ENCODE data around the gene NR6A1.
A peak's percentile ranks its signal among the peaks of the same experiment; 100 is the strongest.

The NR6A1 gene

DNA sequence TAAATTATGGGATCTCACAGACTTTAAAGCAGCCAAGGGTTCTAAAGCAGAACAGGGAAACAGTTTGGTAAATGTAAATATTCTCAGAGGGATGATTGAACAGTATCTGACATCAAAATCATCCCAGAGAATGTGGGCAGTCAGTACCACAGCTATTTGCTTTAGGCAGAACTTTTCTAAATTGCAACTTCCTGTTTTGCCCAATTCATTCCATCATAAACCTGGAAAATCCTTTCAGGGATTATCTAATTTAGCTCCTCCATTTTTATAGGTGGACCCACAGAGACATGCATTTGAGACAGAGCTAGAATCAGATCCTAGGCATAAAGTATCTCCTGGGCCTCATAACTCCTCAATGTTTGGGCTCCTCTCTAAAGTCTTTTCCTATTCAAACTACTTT lies 12.4 kb downstream of the NR6A1 start:
- Histone ChIP-seq H3K9ac (ENCODE audit: insufficient read length, low read depth) (no peak overlapping the region), H3K4me3 (ENCODE audit: insufficient read length, low read depth) (no peak overlapping the region), H3K4me1 (ENCODE audit: insufficient read depth, insufficient read length) (no peaks in the 10 kb centered on the region), H3K27me3 (ENCODE audit: insufficient read depth, insufficient read length) (no peaks in the 10 kb centered on the region), H3K36me3 (ENCODE audit: insufficient read depth, insufficient read length, low read length) (no peaks in the 10 kb centered on the region), H3K9me3 (ENCODE audit: insufficient read depth, low read length) (no peaks in the 10 kb centered on the region)
- DNase-seq (ENCODE audit: low read depth, low spot score), result no peak
- TF ChIP-seq SUZ12 (IDR thresholded peaks at IDR 0.05; ENCODE audit: extremely low read depth, insufficient read depth, insufficient read length), result no peak

DNA sequence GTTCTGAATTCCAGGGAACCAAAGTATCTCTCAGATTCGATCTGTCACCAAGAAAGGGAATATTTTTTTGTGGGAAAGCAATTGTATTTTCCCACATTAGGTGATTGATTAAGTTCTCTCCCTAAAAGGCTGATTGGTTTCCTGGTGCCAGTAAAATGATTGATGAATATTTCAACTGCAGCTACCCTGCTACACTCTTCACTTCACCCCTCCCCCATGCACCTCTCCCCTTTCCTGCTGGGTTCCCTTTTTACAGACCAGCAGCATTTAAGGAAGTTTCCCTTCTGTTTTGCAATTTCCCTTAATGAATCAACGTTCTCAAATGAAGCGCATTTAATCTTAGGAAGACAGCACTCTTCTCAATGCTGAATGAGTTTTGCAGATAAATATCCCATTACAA lies 13.1 kb downstream of the NR6A1 start:
- H3K27me3 ChIP-seq (ENCODE audit: insufficient read depth, insufficient read length), result no peaks in the 10 kb centered on the region
- DNase-seq (ENCODE audit: low read depth, low spot score), result no peak
- no peaks in the 10 kb centered on the region for H3K9me3 ChIP-seq (ENCODE audit: insufficient read depth, low read length)
- H3K9ac ChIP-seq (ENCODE audit: insufficient read length, low read depth), result peak overlapping the region; percentile 21
- H3K4me3 ChIP-seq (ENCODE audit: insufficient read length, low read depth), result no peak overlapping the region
- H3K36me3 ChIP-seq (ENCODE audit: insufficient read depth, insufficient read length, low read length), result no peaks in the 10 kb centered on the region
- TF ChIP-seq YY1 (IDR thresholded peaks at IDR 0.05; ENCODE audit: insufficient read depth, insufficient read length), result no peak
- TF ChIP-seq SUZ12 (IDR thresholded peaks at IDR 0.05; ENCODE audit: extremely low read depth, insufficient read depth, insufficient read length), result no peak
- TF ChIP-seq ZNF274 (IDR thresholded peaks at IDR 0.05; ENCODE audit: low read depth, low read length), result no peak
- no peaks in the 10 kb centered on the region for H3K4me1 ChIP-seq (ENCODE audit: insufficient read depth, insufficient read length)

DNA sequence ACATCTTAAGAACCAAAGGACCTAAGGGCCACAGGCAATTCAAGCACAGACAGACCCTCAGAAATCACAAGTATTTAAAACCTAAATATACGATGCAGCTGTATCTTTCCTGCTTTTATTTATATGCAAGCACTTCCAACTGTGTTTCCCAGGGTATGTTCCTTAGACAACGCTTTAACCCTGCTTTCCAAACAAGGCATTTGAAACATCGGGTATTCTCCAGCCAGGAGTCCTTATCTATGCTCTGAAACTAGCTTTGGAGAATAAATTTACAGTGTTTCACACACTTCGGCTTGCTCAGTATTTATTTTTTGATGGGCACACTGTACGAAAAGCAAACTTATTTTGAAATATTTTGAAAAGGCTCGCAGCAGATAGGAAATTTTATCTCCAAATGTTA lies 13.5 kb downstream of the NR6A1 start:
- Histone ChIP-seq H3K27me3 (ENCODE audit: insufficient read depth, insufficient read length) (no peaks in the 10 kb centered on the region), H3K9me3 (ENCODE audit: insufficient read depth, low read length) (no peaks in the 10 kb centered on the region), H3K4me3 (ENCODE audit: insufficient read length, low read depth) (no peak overlapping the region), H3K9ac (ENCODE audit: insufficient read length, low read depth) (no peak overlapping the region), H3K4me1 (ENCODE audit: insufficient read depth, insufficient read length) (no peaks in the 10 kb centered on the region), H3K36me3 (ENCODE audit: insufficient read depth, insufficient read length, low read length) (no peaks in the 10 kb centered on the region)
- DNase-seq (ENCODE audit: low read depth, low spot score), result no peak
- TF ChIP-seq ZNF274 (IDR thresholded peaks at IDR 0.05; ENCODE audit: low read depth, low read length) (no peak), YY1 (IDR thresholded peaks at IDR 0.05; ENCODE audit: insufficient read depth, insufficient read length) (no peak), SUZ12 (IDR thresholded peaks at IDR 0.05; ENCODE audit: extremely low read depth, insufficient read depth, insufficient read length) (no peak)

DNA sequence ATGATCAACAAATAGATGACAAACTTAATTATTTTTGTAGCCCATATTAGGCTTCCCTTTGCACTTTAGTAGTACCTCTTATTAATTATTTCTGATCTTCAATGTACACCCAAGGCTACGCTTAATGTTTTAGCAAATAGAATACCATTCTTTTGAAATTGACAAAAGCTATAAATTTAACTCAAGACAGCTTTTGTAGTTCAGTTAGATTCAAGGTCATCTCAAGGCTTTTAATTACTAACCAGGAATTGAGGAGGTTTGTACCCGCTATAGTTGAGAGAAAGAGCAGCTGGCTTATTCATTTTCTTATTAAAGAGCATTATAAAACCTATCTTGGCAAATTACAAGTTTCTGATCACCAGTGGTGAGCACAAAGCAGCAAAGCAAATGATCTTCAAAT lies 15.1 kb downstream of the NR6A1 start:
- no peak for DNase-seq (ENCODE audit: low read depth, low spot score)
- Histone ChIP-seq H3K36me3 (ENCODE audit: insufficient read depth, insufficient read length, low read length) (no peaks in the 10 kb centered on the region), H3K9me3 (ENCODE audit: insufficient read depth, low read length) (no peaks in the 10 kb centered on the region), H3K9ac (ENCODE audit: insufficient read length, low read depth) (no peak overlapping the region), H3K4me3 (ENCODE audit: insufficient read length, low read depth) (no peak overlapping the region), H3K4me1 (ENCODE audit: insufficient read depth, insufficient read length) (no peaks in the 10 kb centered on the region), H3K27me3 (ENCODE audit: insufficient read depth, insufficient read length) (no peaks in the 10 kb centered on the region)
- TF ChIP-seq ZNF274 (IDR thresholded peaks at IDR 0.05; ENCODE audit: low read depth, low read length), result no peak
- no peak for TF ChIP-seq SUZ12 (IDR thresholded peaks at IDR 0.05; ENCODE audit: extremely low read depth, insufficient read depth, insufficient read length)
- no peak for TF ChIP-seq YY1 (IDR thresholded peaks at IDR 0.05; ENCODE audit: insufficient read depth, insufficient read length)

DNA sequence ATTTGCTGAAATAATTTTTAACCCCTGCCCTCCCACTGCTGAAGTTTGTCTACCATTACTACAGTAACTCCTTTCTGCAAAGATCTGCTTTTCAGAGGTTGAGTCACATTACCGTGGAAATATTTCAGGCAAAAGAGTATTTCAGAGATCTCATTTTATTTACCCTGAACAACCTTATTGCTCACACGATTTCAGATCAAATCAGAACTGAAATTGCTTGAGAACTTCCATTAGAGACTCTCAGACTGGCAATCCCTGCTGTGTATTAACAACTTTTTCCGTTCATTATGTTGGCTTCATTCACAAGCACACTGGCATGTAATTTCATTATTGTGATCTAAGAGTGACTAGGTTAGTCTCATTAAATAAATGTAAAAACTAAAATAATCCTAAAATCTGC lies 16.1 kb downstream of the NR6A1 start:
- Histone ChIP-seq H3K4me3 (ENCODE audit: insufficient read length, low read depth) (no peak overlapping the region), H3K9me3 (ENCODE audit: insufficient read depth, low read length) (no peaks in the 10 kb centered on the region), H3K9ac (ENCODE audit: insufficient read length, low read depth) (no peak overlapping the region), H3K4me1 (ENCODE audit: insufficient read depth, insufficient read length) (no peaks in the 10 kb centered on the region), H3K36me3 (ENCODE audit: insufficient read depth, insufficient read length, low read length) (no peaks in the 10 kb centered on the region), H3K27me3 (ENCODE audit: insufficient read depth, insufficient read length) (no peaks in the 10 kb centered on the region)
- TF ChIP-seq SUZ12 (IDR thresholded peaks at IDR 0.05; ENCODE audit: extremely low read depth, insufficient read depth, insufficient read length) (no peak), ZNF274 (IDR thresholded peaks at IDR 0.05; ENCODE audit: low read depth, low read length) (no peak), YY1 (IDR thresholded peaks at IDR 0.05; ENCODE audit: insufficient read depth, insufficient read length) (no peak)
- no peak for DNase-seq (ENCODE audit: low read depth, low spot score)

DNA sequence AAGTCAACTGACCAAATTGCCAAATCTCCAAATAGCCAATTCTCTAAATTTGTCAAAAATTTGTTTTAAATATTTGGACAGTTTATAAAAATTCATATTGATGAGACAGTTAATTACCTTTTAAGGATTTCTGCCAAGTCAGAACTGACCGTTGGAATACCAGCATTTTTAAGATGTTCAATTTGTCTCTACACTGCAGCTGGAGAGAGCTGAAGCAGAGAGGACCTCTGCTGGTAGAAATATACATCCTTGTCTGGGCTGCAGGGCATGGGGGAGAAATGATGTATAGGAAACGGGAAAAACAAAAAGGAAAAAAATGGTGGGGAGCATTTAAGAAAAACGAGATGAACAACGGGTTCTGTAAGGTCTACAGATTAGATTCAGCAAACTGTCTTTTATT lies 16.8 kb downstream of the NR6A1 start:
- no peak overlapping the region for H3K4me3 ChIP-seq (ENCODE audit: insufficient read length, low read depth)
- TF ChIP-seq ZNF274 (IDR thresholded peaks at IDR 0.05; ENCODE audit: low read depth, low read length) (no peak), SUZ12 (IDR thresholded peaks at IDR 0.05; ENCODE audit: extremely low read depth, insufficient read depth, insufficient read length) (no peak), YY1 (IDR thresholded peaks at IDR 0.05; ENCODE audit: insufficient read depth, insufficient read length) (no peak)
- H3K36me3 ChIP-seq (ENCODE audit: insufficient read depth, insufficient read length, low read length), result no peaks in the 10 kb centered on the region
- no peaks in the 10 kb centered on the region for H3K27me3 ChIP-seq (ENCODE audit: insufficient read depth, insufficient read length)
- DNase-seq (ENCODE audit: low read depth, low spot score), result no peak
- H3K4me1 ChIP-seq (ENCODE audit: insufficient read depth, insufficient read length), result no peaks in the 10 kb centered on the region
- H3K9ac ChIP-seq (ENCODE audit: insufficient read length, low read depth), result no peak overlapping the region
- H3K9me3 ChIP-seq (ENCODE audit: insufficient read depth, low read length), result no peaks in the 10 kb centered on the region

DNA sequence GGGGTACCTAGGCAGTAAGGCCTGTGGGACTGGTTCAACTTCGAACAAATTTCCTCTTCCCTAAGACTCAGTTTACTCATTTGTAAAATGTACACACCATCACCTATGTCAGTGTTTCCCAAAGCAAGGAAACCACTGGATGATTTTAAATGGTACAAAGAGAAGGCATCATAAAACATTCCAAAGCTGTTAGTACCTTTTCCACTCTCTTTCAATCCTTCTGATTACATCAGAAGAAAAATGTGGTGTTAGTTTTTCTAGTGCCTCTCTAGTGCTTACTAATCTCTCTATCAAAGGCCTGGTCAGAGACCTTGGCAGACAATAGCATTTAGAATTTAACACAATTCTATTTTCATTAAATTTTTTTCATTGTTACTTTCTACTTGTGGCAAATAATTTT lies 18.1 kb downstream of the NR6A1 start:
- DNase-seq (ENCODE audit: low read depth, low spot score), result no peak
- TF ChIP-seq ZNF274 (IDR thresholded peaks at IDR 0.05; ENCODE audit: low read depth, low read length) (no peak), SUZ12 (IDR thresholded peaks at IDR 0.05; ENCODE audit: extremely low read depth, insufficient read depth, insufficient read length) (no peak), YY1 (IDR thresholded peaks at IDR 0.05; ENCODE audit: insufficient read depth, insufficient read length) (no peak)
- Histone ChIP-seq H3K36me3 (ENCODE audit: insufficient read depth, insufficient read length, low read length) (no peaks in the 10 kb centered on the region), H3K27me3 (ENCODE audit: insufficient read depth, insufficient read length) (no peaks in the 10 kb centered on the region), H3K4me1 (ENCODE audit: insufficient read depth, insufficient read length) (no peaks in the 10 kb centered on the region), H3K4me3 (ENCODE audit: insufficient read length, low read depth) (no peak overlapping the region), H3K9ac (ENCODE audit: insufficient read length, low read depth) (no peak overlapping the region), H3K9me3 (ENCODE audit: insufficient read depth, low read length) (no peaks in the 10 kb centered on the region)

DNA sequence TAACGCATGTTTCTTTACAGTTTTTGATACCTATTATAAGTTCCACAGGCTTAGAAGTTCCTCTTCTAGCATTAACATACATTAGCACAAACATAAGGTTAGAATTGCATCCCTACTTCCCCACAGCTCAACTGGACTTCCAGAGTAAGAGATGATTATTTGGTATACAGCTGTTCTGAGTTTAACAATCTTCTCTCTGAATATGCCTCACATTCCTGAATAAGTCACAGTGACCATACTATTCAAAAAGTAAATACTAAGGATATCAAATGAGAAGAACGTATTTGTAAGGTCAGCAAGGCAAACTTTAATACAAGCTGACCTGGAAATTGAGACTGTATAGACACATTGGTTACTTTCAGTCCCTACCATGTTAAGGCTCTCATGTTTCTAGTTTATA lies 21.3 kb downstream of the NR6A1 start:
- Histone ChIP-seq H3K27me3 (ENCODE audit: insufficient read depth, insufficient read length) (no peaks in the 10 kb centered on the region), H3K4me1 (ENCODE audit: insufficient read depth, insufficient read length) (no peaks in the 10 kb centered on the region), H3K36me3 (ENCODE audit: insufficient read depth, insufficient read length, low read length) (no peaks in the 10 kb centered on the region), H3K9me3 (ENCODE audit: insufficient read depth, low read length) (no peaks in the 10 kb centered on the region), H3K9ac (ENCODE audit: insufficient read length, low read depth) (no peak overlapping the region), H3K4me3 (ENCODE audit: insufficient read length, low read depth) (no peak overlapping the region)
- TF ChIP-seq YY1 (IDR thresholded peaks at IDR 0.05; ENCODE audit: insufficient read depth, insufficient read length), result no peak
- TF ChIP-seq ZNF274 (IDR thresholded peaks at IDR 0.05; ENCODE audit: low read depth, low read length), result no peak
- TF ChIP-seq SUZ12 (IDR thresholded peaks at IDR 0.05; ENCODE audit: extremely low read depth, insufficient read depth, insufficient read length), result no peak
- DNase-seq (ENCODE audit: low read depth, low spot score), result no peak
